Nephron (organoid): ENCODE results near the gene GATD1.

ENCODE experiments used
- H3K27ac Mint-ChIP-seq, 3 experiments: 2 replicates each; pipeline ENCODE4 v1.8.0; 2020; ENCODE audit warnings: mixed read lengths in 3 of 3, mild to moderate bottlenecking in 2 of 3, moderate library complexity in 1 of 3
- H3K27me3 Mint-ChIP-seq: 2 replicates; pipeline ENCODE4 v1.8.0; 2021; ENCODE audit warnings: low read depth, mild to moderate bottlenecking, moderate library complexity, mixed read lengths
- H3K36me3 Mint-ChIP-seq: 2 replicates; pipeline ENCODE4 v1.8.0; 2020; ENCODE audit warnings: low read depth, mixed read lengths
- H3K4me1 Mint-ChIP-seq: 2 replicates; pipeline ENCODE4 v1.8.0; 2020; ENCODE audit warnings: mixed read lengths
- H3K4me3 Mint-ChIP-seq, 3 experiments: 2 replicates each; pipeline ENCODE4 v1.8.0; 2020; ENCODE audit warnings: mild to moderate bottlenecking in 3 of 3, mixed read lengths in 3 of 3, moderate library complexity in 2 of 3
- H3K9me3 Mint-ChIP-seq: 2 replicates; pipeline ENCODE4 v1.8.0; 2020; ENCODE audit warnings: mixed read lengths
- TF ChIP-seq, protein P1 (sequence below), 3 experiments: fragments of 200-600 bp; sonication (generic); IDR thresholded peaks; one replicate each; pipeline ENCODE4 v1.5.0; 2021; ENCODE audit warnings: antibody characterized with exemption in 3 of 3; ENCODE audit not compliant: unreplicated experiment in 3 of 3

The GATD1 gene

DNA sequence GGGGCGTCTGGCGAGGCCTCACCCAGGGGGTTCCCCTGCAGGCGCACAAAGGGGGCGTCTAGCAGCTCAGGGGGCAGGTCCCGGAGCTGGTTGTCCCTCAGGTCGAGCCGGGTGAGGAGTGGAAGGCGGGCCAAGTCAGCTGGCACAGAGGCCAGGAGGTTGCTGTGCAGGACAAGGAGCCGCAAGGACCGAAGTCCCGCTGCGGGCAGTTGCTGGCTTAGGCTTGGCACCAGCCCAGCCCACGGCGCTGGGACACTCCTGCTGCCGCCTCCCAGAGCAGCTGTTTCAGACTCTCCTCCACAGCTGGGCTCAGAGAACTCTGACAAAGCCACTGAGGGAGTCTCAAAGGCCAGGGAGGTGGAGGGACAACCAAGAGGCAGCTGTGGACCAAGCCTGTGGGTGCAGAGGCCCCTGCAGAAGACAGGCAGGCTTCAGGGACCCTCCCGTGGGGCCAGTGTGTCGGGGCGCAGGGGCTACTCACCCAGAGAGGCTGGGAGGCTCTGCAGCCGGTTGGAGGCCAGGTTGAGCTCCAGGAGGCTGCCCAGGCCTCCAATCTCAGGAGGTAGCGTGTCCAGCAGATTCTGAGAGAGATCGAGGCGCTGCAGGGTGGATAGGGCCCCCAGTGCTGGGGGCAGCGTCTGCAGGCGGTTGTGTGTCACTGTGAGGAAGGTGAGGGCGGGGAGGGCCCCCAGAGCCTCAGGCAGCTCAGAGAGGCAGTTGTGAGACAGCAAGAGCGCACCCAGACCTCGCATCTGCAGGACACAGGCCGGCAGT, 25.6 kb upstream of the GATD1 start:
- TF ChIP-seq, protein P1, sequence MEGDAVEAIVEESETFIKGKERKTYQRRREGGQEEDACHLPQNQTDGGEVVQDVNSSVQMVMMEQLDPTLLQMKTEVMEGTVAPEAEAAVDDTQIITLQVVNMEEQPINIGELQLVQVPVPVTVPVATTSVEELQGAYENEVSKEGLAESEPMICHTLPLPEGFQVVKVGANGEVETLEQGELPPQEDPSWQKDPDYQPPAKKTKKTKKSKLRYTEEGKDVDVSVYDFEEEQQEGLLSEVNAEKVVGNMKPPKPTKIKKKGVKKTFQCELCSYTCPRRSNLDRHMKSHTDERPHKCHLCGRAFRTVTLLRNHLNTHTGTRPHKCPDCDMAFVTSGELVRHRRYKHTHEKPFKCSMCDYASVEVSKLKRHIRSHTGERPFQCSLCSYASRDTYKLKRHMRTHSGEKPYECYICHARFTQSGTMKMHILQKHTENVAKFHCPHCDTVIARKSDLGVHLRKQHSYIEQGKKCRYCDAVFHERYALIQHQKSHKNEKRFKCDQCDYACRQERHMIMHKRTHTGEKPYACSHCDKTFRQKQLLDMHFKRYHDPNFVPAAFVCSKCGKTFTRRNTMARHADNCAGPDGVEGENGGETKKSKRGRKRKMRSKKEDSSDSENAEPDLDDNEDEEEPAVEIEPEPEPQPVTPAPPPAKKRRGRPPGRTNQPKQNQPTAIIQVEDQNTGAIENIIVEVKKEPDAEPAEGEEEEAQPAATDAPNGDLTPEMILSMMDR (IDR thresholded peaks at IDR 0.05; ENCODE audit: unreplicated experiment in 3 of 3): no peak
- H3K4me1 Mint-ChIP-seq: peaks cover 3% of the 10 kb centered on the region
- no peaks in the 10 kb centered on the region for H3K36me3 Mint-ChIP-seq
- H3K4me3 Mint-ChIP-seq: peak overlapping the region; percentile 25 to 79 (median 52)
- H3K27ac Mint-ChIP-seq: no peak overlapping the region
- H3K27me3 Mint-ChIP-seq: no peaks in the 10 kb centered on the region
- no peaks in the 10 kb centered on the region for H3K9me3 Mint-ChIP-seq

DNA sequence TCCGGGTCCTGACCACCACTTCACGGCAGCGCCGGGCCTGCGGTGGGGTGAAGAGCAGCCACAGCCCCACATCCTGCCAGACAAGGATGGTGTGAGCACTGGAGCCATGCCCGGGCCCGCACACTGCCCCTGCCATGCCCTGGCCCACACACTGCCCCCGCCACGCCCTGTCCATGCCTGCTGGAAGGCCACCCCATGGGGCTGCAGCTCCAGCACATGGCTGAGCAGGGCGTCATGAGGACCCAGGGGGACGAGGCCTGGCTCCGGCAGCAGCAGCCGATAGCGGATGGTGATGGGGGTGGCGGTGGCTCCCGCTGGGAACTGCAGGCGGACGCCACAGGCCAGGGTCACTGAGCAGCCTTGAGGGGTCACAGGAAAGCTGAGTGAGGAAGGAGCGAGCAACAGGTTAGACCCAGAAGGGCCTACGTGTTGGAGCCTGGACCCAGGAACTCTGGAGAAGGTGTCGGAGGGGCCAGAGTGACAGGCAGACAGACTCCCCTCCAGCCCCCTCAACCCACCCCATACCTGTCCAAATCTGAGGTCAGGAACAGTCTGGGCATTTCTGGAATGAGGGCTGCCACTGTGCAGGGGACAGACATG, 24.8 kb upstream of the GATD1 start:
- no peaks in the 10 kb centered on the region for H3K36me3 Mint-ChIP-seq
- TF ChIP-seq, protein P1 (IDR thresholded peaks at IDR 0.05; ENCODE audit: unreplicated experiment in 3 of 3): no peak
- peaks cover 4% of the 10 kb centered on the region for H3K4me1 Mint-ChIP-seq
- no peaks in the 10 kb centered on the region for H3K9me3 Mint-ChIP-seq
- no peak overlapping the region for H3K4me3 Mint-ChIP-seq
- H3K27ac Mint-ChIP-seq: no peak overlapping the region
- H3K27me3 Mint-ChIP-seq: no peaks in the 10 kb centered on the region

DNA sequence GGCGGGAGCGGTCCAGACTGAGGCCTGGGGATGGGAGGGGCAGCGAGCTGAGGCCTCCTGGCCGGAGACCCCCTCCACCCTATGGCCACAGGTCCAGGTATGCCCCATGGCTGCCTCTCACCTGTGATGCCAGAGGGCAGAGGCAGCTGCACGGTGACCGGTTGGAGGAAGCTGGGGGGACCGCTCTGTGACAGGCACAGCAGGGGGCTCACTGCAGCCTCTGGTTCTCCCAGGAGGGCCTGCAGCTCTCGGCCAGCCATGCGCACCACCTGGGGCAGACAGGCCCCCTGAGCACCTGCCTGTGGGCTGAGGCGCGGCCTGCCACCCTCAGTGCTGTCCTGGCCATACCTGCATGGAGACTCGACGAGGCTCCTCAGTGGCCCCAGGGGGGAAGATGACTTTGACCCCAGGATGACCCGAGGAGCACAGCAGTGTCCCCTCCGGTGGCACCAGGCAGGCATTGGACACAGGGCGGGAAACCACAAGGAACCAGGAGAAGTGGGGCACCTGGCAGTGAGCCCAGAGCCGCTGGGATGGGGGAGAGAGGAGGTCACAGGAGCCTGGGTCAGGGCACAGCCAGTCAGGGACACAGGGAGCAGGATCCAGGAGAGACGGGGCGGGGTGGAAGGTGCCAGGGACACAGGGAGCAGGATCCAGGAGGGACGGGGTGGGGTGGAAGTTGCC, 24.0 kb upstream of the GATD1 start:
- Mint-ChIP-seq H3K27me3 (no peaks in the 10 kb centered on the region), H3K4me1 (peaks cover 9% of the 10 kb centered on the region), H3K4me3 (no peak overlapping the region), H3K36me3 (no peaks in the 10 kb centered on the region), H3K9me3 (no peaks in the 10 kb centered on the region), H3K27ac (no peak overlapping the region)
- TF ChIP-seq, protein P1 (IDR thresholded peaks at IDR 0.05; ENCODE audit: unreplicated experiment in 3 of 3): no peak

DNA sequence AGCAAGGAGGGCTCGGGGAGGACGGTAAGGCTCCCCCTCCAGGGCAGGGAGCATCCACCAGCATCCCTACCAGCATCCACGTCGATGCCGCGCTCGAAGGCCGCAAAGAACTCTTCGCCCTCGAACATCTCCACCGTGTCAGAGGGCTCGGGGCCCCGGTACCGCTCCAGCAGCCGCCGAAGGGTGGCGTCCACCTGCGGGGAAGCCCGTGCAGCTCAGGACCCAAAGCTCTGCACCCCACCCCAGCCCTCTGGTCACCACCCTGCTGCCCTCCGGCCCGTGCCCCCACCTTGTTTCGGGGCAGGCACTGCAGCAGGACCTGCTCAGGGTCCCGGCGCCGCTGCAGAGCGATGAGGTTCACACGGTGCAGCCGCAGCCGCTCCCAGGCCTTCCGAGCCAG, 23.2 kb upstream of the GATD1 start:
- Mint-ChIP-seq H3K27me3 (no peaks in the 10 kb centered on the region), H3K4me1 (peaks cover 14% of the 10 kb centered on the region), H3K27ac (no peak overlapping the region), H3K4me3 (peak overlapping the region in 2 of 3 experiments; percentile 34 to 36), H3K9me3 (no peaks in the 10 kb centered on the region), H3K36me3 (no peaks in the 10 kb centered on the region)
- TF ChIP-seq, protein P1 (IDR thresholded peaks at IDR 0.05; ENCODE audit: unreplicated experiment in 3 of 3): no peak

DNA sequence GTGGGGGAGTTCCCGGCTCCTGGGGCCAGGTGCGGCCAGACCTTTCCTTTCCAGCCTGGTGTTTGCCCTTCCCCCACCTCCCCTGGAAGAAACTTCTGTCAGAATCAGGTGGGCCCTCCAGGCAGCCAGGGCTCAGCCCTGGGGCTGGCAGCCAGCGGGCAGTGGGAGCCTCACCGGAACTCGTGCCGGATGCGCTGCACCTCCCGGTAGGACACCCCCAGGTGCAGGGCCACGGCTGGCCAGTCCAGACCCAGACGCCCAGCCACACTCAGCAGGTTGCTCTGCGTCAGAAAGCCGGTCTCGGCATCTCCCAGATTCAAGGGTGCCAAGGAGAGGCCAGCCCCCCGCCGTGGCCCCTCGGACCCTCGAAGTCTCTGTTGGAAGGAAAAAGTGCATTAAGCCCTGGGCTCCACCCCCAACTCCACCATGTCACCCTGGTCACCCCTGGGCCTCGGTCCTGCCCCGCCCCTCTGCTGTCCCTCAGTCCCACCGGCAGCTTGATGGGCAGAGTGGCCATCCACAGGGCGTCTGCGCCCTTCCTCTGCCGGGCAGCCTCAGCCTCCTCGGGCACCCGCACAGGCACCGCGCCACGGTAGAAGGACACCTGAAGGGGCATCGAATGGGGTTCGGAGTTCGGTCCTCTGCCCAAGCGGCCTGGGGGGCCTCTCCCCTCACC, 22.5 kb upstream of the GATD1 start:
- TF ChIP-seq, protein P1 (IDR thresholded peaks at IDR 0.05; ENCODE audit: unreplicated experiment in 3 of 3): no peak
- Mint-ChIP-seq H3K36me3 (no peaks in the 10 kb centered on the region), H3K4me1 (peaks cover 14% of the 10 kb centered on the region), H3K9me3 (no peaks in the 10 kb centered on the region), H3K27me3 (no peaks in the 10 kb centered on the region), H3K4me3 (peak overlapping the region in 1 of 3 experiments; percentile 34), H3K27ac (no peak overlapping the region)
